T-helper 9 cell (primary cell): Measurements from ENCODE around the gene NQO2.
"Not testable (repeated sequence)": the region's sequence is repeated elsewhere in the genome, so short reads cannot be mapped to it uniquely, and the experiment has no call there.

Source experiments
- DNase-seq: peaks from one replicate; pipeline ENCODE4 v3.0.0-alpha.2; 2020

NQO2 gene

DNA sequence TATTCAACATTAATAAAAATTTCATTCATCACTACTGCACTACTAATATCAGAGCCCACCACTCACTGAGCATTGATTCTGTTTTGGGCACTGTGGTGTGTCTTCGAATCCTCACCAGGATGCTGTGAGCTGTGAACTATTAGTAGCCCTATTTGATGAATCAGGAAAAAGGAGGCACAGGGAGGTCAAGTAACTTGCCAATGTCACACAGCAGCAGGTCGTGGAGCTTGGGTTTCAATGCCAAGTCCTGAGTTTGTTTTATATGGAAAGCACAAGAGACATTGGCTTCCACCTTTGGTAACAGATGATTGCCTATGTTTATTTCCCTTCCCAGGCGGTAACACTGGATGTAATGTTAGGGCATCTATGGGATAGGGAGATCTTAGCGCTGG, 15.0 kb downstream of the NQO2 start:
- DNase-seq = no peak

DNA sequence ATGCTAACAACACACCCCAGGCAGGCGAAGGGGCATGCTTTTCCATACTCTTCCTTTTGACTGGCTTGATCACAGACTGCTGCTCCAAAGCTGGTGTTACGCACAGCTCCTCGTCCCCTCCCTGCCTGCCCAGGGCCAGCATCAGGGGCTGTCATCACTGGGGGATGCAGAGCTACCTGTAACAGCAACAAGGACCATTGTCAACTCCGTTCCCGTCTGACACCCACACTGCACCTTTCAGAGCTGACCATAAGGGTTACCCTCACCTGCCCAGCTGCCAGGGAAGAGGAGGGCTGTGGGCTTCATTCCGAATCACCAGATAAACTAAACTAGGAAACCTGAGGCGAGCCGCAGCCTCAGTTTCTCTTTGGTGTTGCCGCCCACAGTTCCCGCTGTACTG, 15.4 kb downstream of the NQO2 start:
- no peak for DNase-seq

DNA sequence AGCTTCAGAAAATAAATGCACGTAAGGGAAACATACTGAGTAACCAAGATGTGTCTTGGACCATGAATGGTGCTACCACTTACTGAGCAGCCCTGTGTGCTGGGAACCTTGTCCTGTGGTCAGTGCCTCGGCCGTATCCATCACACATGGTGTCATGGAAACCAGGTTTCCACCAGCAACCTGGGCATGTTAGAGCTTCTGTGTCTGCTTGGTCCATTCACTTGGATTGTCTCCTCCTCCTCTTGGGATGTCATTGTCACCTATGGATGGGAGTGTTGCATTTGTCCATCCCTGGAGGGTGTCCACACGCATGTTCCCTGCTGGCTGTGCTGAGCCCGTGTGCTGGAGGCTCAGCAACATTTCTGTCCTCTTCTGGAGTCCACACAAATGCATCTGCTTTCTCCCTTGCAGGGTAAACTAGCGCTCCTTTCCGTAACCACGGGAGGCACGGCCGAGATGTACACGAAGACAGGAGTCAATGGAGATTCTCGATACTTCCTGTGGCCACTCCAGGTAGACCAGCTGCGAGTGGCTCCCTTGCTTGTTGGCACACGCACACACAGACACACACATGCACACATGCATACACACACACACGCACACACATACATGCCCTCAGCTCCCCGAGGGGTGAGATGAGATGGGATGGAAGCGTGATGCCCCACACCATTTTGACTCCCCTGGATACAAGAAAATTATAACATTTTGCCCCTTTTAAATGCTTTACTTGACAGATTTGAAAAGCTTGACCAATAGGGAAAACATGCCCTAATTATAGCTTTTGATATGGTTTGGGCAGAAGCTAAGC, 17.0 kb downstream of the NQO2 start:
- DNase-seq = no peak

DNA sequence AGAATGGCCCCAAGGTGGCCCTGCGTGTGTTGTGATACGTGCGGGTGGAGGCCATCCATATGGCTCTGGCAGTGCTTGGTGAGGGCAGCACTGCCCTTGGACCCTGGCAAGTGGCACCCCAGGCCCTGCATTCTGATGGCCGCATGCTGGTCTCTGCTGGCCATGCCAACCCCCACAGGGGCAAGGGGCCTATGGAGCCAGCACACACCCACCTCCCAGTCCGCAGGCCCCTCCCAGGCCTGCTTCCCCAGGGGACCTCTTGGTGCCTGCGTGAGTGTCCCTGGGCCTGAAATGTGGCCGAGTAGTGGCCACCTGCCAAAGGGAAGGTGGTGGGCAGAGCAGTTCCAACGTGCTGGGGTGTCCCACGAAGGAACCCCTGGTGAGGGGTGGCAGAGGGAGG, 17.6 kb downstream of the NQO2 start:
- DNase-seq = no peak

DNA sequence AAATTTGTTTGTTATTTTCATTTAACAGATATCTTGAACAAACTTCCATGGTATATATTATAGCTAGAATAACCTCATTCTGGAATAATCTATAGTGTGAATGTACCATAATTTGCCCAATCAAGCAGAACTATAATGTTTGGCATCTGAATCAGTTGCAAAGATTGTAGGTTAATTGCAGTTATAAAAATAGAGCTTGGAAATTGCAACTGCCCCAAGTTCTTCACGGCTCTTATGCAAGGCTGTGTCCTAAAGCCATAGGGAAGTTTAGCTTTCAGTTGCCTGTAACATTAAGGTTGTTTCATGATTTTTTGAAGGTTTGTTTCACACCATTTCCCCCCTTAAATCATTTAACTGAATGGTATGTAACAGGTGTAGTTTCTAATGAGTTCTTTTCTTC, 19.4 kb downstream of the NQO2 start:
- no peak for DNase-seq

DNA sequence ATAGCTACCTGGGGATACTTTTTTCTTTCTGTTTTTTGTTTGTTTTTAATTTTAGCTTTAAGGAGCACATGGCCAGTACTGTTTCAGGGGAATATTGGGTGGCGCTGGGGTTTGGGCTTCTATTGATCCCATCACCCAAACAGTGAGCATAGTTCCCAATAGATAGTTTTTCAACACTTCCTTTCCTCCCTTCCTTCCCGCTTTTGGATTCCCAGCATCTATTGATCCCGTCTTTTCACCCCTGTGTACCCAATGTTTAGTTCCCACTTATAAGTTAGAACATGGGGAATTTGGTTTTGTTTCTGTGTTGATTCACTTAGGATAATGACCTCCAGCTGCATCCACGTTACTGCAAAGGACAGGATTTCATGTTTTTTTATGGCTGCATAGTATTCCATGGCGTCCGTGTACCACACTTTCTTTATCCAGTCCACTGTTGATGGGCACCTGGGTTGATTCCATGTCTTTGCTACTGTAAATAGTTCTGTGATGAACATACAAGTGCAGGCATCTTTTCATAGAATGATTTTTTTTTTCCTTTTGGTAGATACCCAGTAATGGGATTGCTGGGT, 20.1 kb downstream of the NQO2 start:
- DNase-seq = no peak

DNA sequence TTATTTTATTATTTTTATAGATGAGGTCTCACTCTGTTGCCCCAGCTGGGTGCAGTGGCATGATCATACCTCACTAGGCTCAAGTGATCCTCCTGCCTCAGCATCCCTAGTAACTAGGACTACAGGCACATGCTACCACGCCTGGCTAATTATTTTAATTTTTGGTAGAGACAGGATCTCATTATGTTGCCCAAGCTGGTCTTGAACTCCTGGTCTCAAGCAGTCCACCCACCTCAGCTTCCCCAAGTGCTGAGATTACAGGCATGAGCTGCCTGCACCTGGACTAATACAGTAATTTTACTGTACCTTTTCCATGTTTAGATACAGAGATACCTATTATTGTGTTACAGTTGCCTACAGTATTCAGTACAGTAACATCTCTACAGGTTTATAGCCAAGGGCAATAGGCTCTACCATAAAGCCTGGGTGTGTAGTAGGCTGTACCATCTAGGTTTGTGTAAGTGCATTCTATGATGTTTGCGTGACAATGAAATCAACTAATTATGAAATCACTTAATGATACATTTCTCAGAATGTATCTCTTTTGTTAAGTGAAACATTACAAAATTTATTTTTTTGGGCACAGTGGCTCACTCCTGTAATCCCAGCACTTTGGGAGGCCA, 21.4 kb downstream of the NQO2 start:
- not testable (repeated sequence) for DNase-seq

DNA sequence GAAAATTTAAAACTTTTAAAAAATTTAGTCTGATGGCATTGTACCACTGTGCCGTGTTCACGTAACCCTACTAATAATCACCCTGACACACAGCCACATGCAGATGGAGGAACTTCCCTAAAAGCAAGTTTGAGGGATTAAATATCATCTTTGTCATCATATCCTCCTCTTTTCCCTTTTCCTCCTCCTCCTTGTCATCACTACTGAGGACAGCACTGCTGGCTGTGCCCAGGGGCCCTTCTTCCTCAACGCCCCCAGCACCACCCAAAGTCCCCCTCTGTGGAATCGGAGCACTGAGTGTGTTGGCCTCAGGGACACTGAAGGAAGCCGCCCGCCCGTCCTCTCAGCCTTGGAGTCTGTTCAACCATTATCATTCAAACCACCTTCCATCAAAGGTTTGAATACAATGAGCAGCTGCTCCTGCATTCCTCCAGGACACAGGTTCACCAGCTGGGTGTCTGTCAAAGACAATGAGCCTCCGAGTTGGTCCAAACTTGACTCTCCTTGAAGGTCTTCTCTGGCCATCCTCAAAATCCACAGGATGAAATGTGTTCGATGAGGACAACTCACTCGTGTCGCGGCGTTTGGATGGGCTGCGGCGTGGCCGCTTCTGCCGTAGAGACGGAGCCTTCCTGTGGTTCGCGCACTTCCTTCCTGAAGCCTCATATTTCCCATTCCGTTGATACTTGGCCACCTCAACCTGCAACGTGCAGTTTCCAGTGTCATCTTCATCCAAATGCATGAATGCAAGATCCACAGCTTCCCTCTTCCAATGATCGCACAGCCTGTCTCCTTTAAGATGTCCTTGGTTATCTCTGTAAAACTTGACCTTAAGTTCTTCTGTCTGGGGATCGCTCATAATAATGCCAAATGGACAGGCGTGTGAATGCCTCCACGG, 23.3 kb downstream of the NQO2 start:
- peak; percentile 22 for DNase-seq

DNA sequence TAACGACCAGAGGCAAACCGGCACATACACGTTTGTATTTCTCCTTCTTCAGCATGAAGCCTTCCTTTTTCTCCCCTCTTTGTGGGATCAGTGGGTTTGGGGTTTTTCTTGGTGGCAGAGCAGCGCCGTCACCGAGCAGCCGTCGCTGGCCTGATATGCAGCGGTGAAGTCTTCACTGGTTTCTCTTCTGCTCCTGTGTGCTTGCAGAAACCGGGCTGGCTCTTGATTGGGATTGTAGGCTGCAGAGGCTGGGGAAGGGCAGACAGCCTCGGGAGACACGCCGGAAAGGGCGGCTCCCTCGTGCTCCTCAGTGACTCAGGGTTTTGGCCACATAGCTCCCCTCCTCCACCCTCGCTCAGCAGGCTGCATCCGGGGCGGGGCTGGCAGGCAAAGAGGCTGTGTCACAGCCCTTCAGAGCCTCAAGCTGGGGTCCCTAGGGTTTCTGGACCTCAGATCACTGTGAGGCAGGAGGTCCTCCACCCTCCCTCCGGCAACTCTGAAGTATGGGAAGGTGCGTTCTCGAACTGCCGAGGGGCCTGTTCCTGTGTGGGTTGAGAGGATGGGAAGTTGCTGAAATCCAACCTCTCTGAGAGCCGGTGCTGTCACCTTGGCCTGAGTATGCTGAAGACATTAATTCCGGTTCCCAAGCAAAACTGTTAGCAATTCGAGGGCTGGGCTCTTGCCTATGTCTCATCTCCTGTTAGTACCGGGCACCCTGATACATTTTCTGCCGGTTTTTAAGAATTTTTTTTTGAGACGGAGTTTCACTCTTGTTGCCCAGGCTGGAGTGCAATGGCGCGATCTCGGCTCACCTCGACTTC, 24.2 kb downstream of the NQO2 start:
- peak; percentile 76 for DNase-seq

DNA sequence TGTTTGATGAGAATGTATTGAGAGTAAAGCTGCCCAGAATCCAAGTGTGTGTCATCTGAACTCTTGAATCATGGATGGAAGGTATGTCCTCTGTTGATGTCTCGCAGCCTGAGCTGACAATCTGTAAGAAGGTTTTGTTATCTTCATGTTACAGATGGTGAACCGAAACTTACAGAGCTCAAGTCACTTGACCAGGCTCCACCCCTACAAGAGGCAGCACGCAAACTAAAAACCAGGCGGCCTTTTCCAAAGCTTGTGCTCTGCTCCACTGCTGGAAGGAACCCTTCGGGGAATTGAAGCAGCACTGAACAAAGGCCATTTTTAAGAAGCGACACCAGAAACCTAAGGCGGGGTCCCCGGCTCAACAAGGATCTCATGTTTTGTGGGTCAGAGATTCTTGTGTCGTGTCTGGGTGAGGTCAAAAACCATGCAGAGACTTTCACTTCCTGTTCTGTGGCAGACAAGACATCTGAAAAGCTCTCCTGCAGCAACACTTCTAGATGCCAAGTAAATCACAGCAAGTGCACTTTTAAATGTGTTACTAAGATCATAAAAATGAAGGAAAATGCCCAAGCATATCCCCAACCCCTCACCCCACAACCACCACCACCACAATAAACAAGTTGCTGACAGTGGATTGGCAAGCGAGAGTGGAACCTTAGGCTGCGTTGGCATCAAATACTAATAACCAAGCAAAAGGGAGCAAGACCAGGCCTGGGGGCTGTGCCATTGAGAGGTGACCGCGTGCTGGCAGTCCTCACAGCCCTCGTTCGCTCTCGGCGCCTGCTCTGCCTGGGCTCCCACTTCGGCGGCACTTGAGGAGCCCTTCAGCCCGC, 27.3 kb downstream of the NQO2 start:
- DNase-seq = no peak

DNA sequence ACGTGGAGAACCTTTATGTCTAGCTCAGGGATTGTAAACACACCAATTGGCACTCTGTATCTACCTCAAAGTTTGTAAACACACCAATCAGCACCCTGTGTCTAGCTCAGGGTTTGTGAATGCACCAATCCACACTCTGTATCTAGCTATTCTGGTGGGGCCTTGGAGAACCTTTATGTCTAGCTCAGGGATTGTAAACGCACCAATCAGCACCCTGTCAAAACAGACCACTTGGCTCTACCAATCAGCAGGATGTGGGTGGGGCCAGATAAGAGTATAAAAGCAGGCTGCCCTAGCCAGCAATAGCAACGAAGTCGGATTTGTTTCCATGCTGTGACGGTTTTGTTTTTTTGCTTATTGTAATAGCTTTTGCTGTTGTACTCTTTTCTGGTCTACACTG, 28.5 kb downstream of the NQO2 start:
- not testable (repeated sequence) for DNase-seq

DNA sequence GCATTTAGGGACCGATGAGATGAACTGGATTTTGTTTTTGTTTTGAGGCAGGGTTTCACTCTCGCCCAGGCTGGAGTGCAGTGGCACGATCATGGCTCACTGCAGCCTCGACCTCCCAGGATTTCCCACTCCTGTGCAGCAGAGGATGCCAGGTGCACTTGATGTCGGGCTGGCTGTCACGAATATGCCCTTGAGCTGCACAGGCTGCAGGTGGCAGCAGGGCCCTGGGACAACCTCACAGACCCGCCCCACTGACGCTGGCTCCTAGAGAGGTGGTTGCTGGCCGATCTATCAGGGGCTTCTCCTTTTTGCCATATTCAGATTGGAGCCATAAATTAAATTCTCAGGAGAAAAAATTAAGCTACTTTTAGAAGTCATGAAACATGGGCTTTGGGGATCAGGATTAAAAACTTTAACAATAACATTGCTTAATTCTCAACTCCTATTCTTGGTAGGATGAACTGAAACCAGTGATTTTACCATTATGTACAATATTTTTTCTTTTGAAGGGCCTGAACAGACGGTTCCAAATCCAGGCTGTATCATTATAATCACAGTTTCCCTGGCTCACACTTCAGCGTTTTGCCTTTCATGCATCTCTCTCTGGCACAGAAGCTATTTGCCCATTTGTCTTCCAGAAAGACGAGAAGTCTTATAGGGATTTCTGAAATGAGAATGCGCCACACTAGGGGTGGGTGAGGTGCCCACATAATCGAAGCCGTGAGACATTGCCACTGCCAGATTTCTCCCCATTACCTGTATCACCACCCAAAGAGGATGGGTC, 32.4 kb downstream of the NQO2 start:
- DNase-seq = no peak

DNA sequence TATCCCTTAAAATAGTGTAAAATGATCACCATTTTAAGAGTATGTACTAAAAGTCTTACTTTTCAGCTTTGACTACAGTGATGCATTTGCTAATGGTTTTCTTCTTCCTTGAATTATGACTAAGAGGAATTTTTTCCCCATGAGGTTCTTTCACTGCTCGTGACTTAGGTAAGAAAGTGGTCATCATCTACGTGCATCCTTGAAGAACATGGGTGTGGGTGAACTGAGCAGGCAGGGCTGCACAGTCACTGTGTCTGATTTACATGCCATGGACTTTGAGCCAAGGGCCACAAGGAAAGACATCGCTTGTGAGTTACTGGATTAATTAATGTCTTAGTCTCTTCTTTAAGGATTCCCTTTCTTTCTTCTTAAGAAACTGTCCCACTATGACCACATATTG, 33.3 kb downstream of the NQO2 start:
- DNase-seq = no peak

DNA sequence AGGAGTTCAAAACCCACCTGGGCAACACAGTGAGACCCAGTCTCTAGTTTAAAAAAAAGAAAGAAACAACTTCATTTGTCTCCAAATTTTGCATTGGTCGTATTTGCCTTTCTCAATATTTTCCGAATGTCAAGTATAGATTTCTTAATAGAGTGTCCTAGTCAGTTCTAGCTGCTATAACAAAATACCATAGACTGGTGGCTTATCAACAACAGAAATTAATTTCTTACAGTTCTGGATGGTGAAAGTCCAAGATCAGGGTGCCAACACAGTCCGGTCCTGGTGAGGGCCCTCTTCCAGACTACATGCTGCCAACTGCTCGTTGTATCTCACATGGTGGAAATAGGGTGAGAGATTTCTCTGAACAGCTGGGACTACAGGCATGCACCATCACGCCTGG, 34.0 kb downstream of the NQO2 start:
- DNase-seq = no peak

DNA sequence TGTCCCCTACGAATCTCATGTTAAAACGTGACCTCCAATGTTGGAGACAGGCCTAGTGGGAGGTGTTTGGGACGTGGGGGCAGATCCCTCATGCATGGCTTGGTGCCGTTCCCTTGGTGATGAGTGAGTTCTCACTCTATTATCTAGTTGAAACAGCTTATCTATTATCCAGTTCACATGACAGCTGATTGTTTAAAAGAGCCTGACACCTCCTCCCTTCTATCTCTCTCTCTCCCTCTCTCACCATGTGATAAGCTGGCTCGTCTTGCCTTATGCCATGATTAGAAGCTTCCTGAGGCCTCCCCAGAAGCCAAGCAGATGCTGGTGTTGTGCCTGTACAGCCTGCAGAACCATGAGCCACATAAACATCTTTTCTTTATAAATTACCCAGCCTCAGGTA, 35.7 kb downstream of the NQO2 start:
- DNase-seq = no peak

DNA sequence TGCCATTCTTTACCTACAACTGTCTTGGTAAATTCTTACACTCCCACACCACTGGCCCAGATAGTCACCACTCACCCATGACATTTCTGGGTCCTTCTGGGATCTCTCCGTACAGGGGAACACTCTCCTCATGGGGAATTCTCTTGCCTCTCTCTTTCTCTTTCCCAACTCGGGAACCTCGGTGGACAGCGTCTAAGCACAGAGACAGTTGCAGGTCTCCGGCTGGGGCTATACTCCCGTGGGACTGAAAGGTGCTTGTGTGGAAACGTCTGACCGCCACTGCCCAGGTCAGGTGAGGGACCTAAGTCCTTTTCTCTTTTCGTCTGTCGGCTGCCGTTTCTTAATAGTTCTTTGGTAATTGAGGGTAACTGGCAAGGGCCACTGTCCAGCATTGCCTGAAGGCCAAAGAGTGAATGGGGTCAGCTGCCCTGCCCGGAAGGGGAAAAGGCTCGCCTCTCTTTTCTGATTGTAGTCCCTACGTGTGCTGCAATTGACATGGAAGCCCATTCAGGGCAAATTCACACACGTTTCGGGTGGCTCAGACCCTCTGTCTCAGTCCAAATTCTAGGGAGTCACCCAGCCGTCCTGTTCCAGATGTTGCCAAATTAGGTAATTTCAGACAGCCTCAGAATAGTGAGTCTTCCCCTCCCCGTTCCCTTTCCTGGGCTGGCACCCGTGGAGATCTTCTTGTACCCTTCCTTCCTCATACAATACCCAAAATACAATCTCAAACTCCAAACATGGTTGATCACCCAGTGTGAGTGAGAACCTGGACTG, 37.4 kb downstream of the NQO2 start:
- no peak for DNase-seq

DNA sequence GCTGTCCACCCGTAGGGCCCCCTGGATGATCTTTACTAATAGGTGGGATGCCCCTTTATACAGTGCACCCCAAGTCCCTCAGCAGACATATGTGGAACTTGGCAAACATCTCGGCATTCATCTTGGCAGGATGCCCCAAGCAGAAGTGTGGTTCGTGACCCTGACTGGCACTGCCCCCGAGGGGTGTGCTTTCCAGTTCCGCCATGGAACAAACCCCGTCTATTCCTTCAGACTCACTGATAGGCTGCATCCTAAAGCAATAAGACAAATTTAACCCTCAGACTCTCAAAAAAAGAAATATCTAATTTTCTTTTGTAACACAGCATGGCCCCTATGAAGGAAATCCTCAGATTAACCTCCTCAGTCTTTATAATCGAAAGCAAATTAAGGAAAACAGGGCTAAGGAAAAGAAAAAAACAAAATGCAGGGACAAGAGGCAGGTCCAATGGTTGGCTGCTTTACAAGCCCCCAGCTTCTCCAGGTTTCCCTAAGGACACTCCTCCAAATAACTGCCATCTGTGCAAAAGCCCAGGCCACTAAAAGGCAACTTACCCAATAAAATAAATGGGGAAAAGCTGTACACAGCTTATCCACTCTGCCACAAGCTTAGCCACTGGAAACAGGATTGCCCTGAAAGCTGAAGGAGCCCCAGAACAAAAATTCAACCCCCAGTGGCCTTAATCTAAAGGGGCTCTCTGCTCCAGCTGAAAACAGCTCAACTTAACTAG, 38.1 kb downstream of the NQO2 start:
- no peak for DNase-seq

DNA sequence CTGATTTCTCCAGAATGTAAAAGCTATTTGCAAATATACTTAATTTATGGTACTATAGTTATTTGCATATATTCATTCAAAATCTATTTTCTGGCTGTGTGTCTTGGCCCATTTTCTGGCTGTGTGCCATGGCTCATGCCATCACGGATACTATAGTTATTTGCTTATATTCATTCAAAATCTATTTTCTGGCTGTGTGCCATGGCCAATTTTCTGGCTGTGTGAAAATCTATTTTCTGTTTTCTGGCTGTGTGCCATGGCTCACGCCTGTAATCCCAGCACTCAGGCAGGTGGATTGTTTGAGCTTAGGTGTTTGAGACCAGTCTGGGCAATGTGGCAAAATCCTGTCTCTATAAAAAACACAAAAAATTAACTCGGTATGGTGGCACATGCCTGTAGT, 39.7 kb downstream of the NQO2 start:
- DNase-seq = no peak

DNA sequence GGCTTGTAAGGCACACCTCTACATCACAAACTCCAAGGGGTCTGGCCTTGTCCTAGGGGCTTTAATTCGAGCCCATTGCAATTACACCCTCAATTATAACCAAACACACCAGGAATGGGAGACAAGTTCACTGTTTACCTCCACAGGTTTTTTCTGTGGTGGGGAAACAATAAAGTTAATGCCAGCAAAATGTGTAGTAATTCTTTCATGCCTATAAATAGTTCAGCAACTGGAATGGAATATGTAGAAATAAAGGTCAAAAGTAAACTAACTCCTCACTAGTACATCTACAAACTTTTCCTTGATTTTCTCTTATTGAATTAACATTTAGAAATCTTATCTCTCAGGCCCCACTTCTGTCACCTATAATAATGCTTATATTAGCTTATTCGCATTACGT, 41.5 kb downstream of the NQO2 start:
- DNase-seq = no peak
